GM18861 (cell line): ENCODE results near the gene ZDHHC23.
A peak's percentile ranks its signal among the peaks of the same experiment; 100 is the strongest.

Experiments
- ATAC-seq: cut with Tn5 transposase; IDR thresholded peaks from one replicate; pipeline ENCODE4 v1.9.1; 2021; ENCODE audit not compliant: unreplicated experiment

Gene ZDHHC23

DNA sequence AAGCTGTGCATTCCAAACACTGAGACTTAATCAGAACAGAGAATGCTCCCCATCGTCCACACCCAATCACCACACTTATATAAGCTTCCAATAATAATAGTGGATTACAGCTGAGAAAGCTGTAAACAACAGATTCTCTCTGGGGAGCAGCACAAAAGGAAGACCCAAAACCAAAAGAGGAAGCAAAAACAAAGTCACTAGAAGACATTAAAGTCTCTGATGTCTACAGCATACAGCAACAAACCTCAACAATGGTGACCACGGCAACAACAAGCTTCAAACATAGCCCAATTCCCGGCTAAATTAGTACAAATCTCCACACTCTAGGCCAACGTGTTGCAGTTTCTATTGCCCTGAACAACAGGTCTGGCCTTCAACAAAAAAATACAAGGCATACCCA lies 37.7 kb downstream of the ZDHHC23 start:
- ATAC-seq: no peak

- ATAC-seq: peak; percentile 96
These were observed 57.7 kb downstream of the ZDHHC23 start for GRCh38 chr3:114005481-114005880.

DNA sequence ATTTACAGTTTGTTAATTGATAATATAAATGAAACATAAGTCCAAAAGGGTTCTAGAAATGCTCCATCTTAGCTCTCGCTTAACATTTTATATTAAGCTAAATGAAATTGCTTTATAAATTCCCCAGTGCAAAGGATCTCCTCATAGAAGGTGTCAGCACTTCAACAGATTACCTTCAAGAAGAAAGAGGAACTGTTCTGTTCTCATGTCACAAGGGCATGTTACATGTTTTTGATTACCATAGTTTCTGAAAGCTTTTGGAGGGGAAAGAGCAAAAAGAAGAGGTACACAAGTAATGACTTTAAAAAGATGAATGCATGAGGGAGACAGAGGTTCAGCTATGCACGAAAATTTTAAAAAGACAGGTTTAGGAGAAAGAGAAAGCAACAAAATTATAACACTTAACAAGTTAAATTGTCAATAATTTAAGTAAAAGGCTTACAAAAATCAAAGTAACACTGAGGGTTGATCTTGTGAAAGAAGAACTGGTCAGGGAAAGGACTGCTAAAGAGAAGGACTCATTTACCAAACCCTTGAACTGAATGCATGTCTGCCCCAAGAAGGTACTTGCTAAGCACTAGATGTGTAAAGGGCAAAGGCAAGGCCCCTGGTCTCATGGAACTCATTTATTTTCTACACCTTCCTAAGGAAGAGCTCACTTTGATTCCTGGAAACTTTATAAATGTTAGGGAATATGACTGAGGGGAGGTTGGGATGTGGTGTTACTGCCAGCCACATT lies 63.4 kb downstream of the ZDHHC23 start:
- ATAC-seq: peak; percentile 43
